ENCODE results near the gene ABCD1.

- TF ChIP-seq CTCF (conservative IDR thresholded peaks at IDR 0.05; ENCODE audit: low read depth, low read length) (no peak), EZH2 (IDR thresholded peaks at IDR 0.05; ENCODE audit: low read length, unreplicated experiment) (no peak), EZH2phosphoT487 (IDR thresholded peaks at IDR 0.05; ENCODE audit: borderline replicate concordance, low read length) (no peak)
Observed at GRCh38 chrX:153766098-153766817, 41.6 kb downstream of the ABCD1 start.
